Natural killer cell (primary cell): Measurements from ENCODE around the gene ZNF296. TPM values are rescaled to one million over a fixed set of nuclear protein-coding genes. Genes with fewer than 3 reads are reported as not detected.

Experiments used
- ATAC-seq, 3 donors: fragments of 150-1000 bp in 2 of 3; fragments of 200-7000 bp in 1 of 3; cut with Tn5 transposase; 1 replicate in 1 of 3; 2 replicates in 2 of 3; pipeline ENCODE4 v1.10.0; 2021; ENCODE audit warnings: mild to moderate bottlenecking in 2 of 3, moderate library complexity in 2 of 3
- DNase-seq, 2 donors: peaks; one replicate each; pipeline versions ENCODE4 v3.0.0 to v3.0.0-alpha.2; 2013 to 2021; ENCODE audit warnings: mixed read lengths in 1 of 2
- H3K27ac ChIP-seq: one replicate; pipeline ENCODE4 v1.5.1; 2013; ENCODE audit warnings: mild to moderate bottlenecking, low read length
- H3K27me3 ChIP-seq: one replicate; pipeline ENCODE4 v1.6.1; 2013; ENCODE audit warnings: low read length; ENCODE audit not compliant: control insufficient read depth, insufficient read depth
- H3K36me3 ChIP-seq: one replicate; pipeline ENCODE4 v1.6.1; 2013; ENCODE audit warnings: low read length; ENCODE audit not compliant: control insufficient read depth, insufficient read depth
- H3K4me1 ChIP-seq: one replicate; pipeline ENCODE4 v1.6.1; 2013; ENCODE audit warnings: low read length; ENCODE audit not compliant: control insufficient read depth, insufficient read depth
- H3K4me3 ChIP-seq: one replicate; pipeline ENCODE4 v1.5.1; 2013; ENCODE audit warnings: low read length
- H3K9me3 ChIP-seq: one replicate; pipeline ENCODE4 v1.6.1; 2013; ENCODE audit warnings: low read length; ENCODE audit not compliant: control insufficient read depth, insufficient read depth
- H3K27ac Mint-ChIP-seq, 2 donors: one replicate each; pipeline ENCODE4 v1.8.0; 2022; ENCODE audit warnings: mild to moderate bottlenecking in 2 of 2, mixed read lengths in 2 of 2, moderate library complexity in 1 of 2
- H3K27me3 Mint-ChIP-seq, 2 donors: one replicate each; pipeline ENCODE4 v1.8.0; 2022; ENCODE audit warnings: low read depth in 2 of 2, mixed read lengths in 2 of 2
- H3K36me3 Mint-ChIP-seq: one replicate; pipeline ENCODE4 v1.8.0; 2022; ENCODE audit warnings: mixed read lengths
- H3K4me1 Mint-ChIP-seq, 2 donors: one replicate each; pipeline ENCODE4 v1.8.0; 2022; ENCODE audit warnings: mixed read lengths in 2 of 2
- H3K4me3 Mint-ChIP-seq: one replicate; pipeline ENCODE4 v1.8.0; 2022; ENCODE audit warnings: mild to moderate bottlenecking, moderate library complexity, mixed read lengths
- H3K9me3 Mint-ChIP-seq, 2 donors: one replicate each; pipeline ENCODE4 v1.8.0; 2022; ENCODE audit warnings: mixed read lengths in 2 of 2
- WGBS: methylation state at CpG from one replicate; pipeline ENCODE4 v1.1.7; 2013; ENCODE audit warnings: missing lambda C conversion rate; ENCODE audit not compliant: insufficient coverage; 5-methylcytosine and 5-hydroxymethylcytosine counted together
- intact Hi-C: fragments of 100-400 bp; cut with micrococcal nuclease; formaldehyde crosslinking; loops from one replicate; pipeline ENCODE4 v1.14.2; 2022
- total RNA-seq, 4 donors: library from RNA; stranded (reverse); fragments of 120-200 nt in 1 of 4; gene quantifications; one replicate each; pipeline versions ENCODE4 v1.2.3 to v1.2.4, GENCODE V29; 2013 to 2022
- TF ChIP-seq, protein P1 (sequence below): fragments of 200-600 bp; IDR thresholded peaks from one replicate; pipeline ENCODE4 v1.8.0; 2022; ENCODE audit warnings: antibody characterized with exemption

The ZNF296 gene
- total RNA-seq, 3 donors from 2014 or later (not counting 1 experiment from before 2014, with no cell fraction given) = 5.1 to 8.0 (median 8.0) TPM

DNA sequence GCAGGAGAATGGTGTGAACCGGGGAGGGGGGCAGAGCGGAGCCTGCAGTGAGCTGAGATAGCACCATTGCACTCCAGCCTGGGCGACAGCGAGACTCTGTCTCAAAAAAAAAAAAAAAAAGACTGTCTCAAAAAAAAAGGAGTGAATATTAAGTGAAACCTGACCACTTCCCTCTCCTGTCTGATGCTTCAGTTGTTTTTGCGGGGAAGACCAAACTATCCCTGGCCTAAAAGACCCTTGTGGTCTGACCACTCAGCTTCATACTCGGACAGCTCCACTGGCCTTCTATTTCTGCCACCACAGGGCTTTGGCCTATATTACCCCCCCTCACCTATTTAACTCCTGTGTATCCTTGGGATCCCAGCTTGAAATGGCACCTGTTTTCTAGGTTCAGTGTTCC lies 35.2 kb downstream of the ZNF296 start:
- no peaks in the 10 kb centered on the region for H3K27me3 Mint-ChIP-seq
- peaks cover 39% of the 10 kb centered on the region for H3K36me3 ChIP-seq
- H3K4me1 Mint-ChIP-seq = peaks cover 42 to 43% of the 10 kb centered on the region in 2 donors
- H3K27ac ChIP-seq = no peak overlapping the region
- no peaks in the 10 kb centered on the region for H3K9me3 Mint-ChIP-seq
- peak overlapping the region; percentile 55 for H3K4me3 Mint-ChIP-seq
- no peak for ATAC-seq
- peaks cover 39% of the 10 kb centered on the region for H3K4me1 ChIP-seq
- H3K4me3 ChIP-seq = no peak overlapping the region
- DNase-seq = no peak
- no peaks in the 10 kb centered on the region for H3K36me3 Mint-ChIP-seq
- intact Hi-C loops = no loop called here
- H3K9me3 ChIP-seq = no peaks in the 10 kb centered on the region
- WGBS = 80% methylated on average over 5 of the region's 6 CpGs
- peak overlapping the region; percentile 52 to 74 for H3K27ac Mint-ChIP-seq
- no peaks in the 10 kb centered on the region for H3K27me3 ChIP-seq
- TF ChIP-seq, protein P1, sequence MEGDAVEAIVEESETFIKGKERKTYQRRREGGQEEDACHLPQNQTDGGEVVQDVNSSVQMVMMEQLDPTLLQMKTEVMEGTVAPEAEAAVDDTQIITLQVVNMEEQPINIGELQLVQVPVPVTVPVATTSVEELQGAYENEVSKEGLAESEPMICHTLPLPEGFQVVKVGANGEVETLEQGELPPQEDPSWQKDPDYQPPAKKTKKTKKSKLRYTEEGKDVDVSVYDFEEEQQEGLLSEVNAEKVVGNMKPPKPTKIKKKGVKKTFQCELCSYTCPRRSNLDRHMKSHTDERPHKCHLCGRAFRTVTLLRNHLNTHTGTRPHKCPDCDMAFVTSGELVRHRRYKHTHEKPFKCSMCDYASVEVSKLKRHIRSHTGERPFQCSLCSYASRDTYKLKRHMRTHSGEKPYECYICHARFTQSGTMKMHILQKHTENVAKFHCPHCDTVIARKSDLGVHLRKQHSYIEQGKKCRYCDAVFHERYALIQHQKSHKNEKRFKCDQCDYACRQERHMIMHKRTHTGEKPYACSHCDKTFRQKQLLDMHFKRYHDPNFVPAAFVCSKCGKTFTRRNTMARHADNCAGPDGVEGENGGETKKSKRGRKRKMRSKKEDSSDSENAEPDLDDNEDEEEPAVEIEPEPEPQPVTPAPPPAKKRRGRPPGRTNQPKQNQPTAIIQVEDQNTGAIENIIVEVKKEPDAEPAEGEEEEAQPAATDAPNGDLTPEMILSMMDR = no peak

- no peaks in the 10 kb centered on the region for H3K36me3 Mint-ChIP-seq
- 72% methylated on average over 19 of the region's 19 CpGs for WGBS
- Histone ChIP-seq H3K27ac (no peak overlapping the region), H3K9me3 (no peaks in the 10 kb centered on the region), H3K36me3 (peaks cover 32% of the 10 kb centered on the region), H3K4me3 (no peak overlapping the region), H3K27me3 (no peaks in the 10 kb centered on the region), H3K4me1 (peaks cover 38% of the 10 kb centered on the region)
- no peaks in the 10 kb centered on the region for H3K27me3 Mint-ChIP-seq
- peak overlapping the region; percentile 95 for H3K4me3 Mint-ChIP-seq
- H3K4me1 Mint-ChIP-seq = peaks cover 33 to 36% of the 10 kb centered on the region in 2 donors
- TF ChIP-seq, protein P1 = no peak
- intact Hi-C loops = no loop called here
- H3K27ac Mint-ChIP-seq = peak overlapping the region; percentile 93 to 95
- DNase-seq (no peak), ATAC-seq (no peak)
- no peaks in the 10 kb centered on the region for H3K9me3 Mint-ChIP-seq
Observed at GRCh38 chr19:45040059-45040771, 36.1 kb downstream of the ZNF296 start.

DNA sequence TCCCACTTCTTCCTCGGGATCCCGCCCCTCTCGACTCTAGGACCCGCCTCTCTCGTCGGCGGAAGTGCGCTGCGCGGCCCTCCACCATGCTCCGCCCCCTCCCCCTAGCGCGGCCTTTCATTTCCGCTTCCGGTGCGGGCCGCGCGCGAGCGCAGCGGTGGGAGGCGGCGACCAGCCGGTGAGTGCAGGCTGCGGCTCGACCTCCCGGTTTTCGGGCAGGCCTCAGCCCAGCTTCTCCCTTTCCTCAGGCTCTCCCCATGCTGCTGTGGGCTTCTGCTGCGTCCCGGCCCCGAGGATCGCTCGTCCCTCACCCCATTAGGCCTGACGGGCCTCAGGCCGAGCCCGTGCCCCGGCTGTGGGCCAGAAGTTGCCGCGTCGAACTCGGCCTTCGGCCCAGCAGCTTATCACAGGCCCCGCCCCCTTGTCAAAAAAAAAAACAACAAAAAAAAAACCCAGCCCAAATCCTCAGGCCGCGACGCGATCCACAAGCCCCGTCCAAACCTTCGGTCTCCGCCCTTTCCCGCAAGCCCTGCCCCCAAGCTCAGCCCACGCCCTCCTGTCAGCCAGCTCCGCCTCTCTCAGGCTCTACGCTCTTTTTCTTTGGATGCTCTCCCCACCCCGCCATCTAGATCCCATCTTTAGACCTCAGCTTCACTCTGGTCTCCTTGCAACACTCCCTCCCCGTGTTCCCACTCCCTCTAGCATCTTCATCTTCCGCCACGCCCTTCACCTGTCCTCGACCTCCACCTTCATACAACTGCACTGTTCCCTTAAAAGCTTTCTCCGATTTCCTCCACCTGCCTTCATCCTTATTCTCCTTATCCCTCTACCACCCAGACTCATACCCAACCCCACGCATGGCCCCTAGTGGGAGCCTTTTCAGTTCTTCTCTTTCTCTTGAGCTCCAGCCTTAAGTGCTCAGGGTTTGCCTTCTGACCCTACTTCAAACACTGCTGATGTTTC lies 37.1 kb downstream of the ZNF296 start, which contains the start of gene CLASRP:
Gene CLASRP, plus strand, starts transcription at position 115 of the 963 bp plus-strand sequence. CDS start 1,168 bp downstream, outside the sequence.
- intact Hi-C loops = loop anchor here (5.0 kb wide), 1 partner anchor 37 kb away; the partner anchor contains the start of gene RELB
- Mint-ChIP-seq H3K36me3 (no peaks in the 10 kb centered on the region), H3K9me3 (no peaks in the 10 kb centered on the region), H3K4me1 (peaks cover 31 to 36% of the 10 kb centered on the region in 2 donors), H3K27ac (peak within 1 kb of the TSS; percentile 93 to 95), H3K27me3 (no peaks in the 10 kb centered on the region), H3K4me3 (peak within 1 kb of the TSS; percentile 95)
- DNase-seq = peak; percentile 89 to 95
- Histone ChIP-seq H3K4me1 (peaks cover 38% of the 10 kb centered on the region), H3K4me3 (peak within 1 kb of the TSS; percentile 89), H3K27me3 (no peaks in the 10 kb centered on the region), H3K9me3 (no peaks in the 10 kb centered on the region), H3K27ac (peak within 1 kb of the TSS; percentile 91), H3K36me3 (peaks cover 25% of the 10 kb centered on the region)
- TF ChIP-seq, protein P1 = no peak
- 4% methylated on average over 62 of the region's 62 CpGs for WGBS
- ATAC-seq = peak; percentile 92 to 97 (median 93)
